Panc1 (cell line): ENCODE measurements around the gene CASQ2.

Experiments used
- CTCF ChIP-seq: fragments of 450-650 bp; IDR thresholded peaks from 2 replicates; pipeline ENCODE4 v1.5.1; 2017; ENCODE audit warnings: mild to moderate bottlenecking
- POLR2AphosphoS5 ChIP-seq: IDR thresholded peaks from 2 replicates; pipeline ENCODE4 v1.6.1; 2012; ENCODE audit warnings: mild to moderate bottlenecking, low read depth, low read length, moderate library complexity
- SIN3A ChIP-seq: IDR thresholded peaks from 2 replicates; pipeline ENCODE4 v1.6.1; 2012; ENCODE audit warnings: low read depth, mild to moderate bottlenecking, low read length, moderate library complexity, borderline replicate concordance; ENCODE audit not compliant: insufficient read depth

- no peak for TF ChIP-seq CTCF
- no peak for TF ChIP-seq SIN3A
- no peak for TF ChIP-seq POLR2AphosphoS5
Observed at GRCh38 chr1:115701090-115701489, 67.4 kb downstream of the CASQ2 start.
